Glomerular endothelial cell (primary cell): ENCODE measurements around the gene MDH1B. TPM values are rescaled to one million over a fixed set of nuclear protein-coding genes. Genes with fewer than 3 reads are reported as not detected.
A peak's percentile ranks its signal among the peaks of the same experiment; 100 is the strongest.
"Not testable (repeated sequence)": the region's sequence is repeated elsewhere in the genome, so short reads cannot be mapped to it uniquely, and the experiment has no call there.

Experiments
- DNase-seq: peaks from one replicate; pipeline ENCODE4 v3.0.0-alpha.2; 2011; ENCODE audit warnings: low read depth, low spot score; ENCODE audit errors: extremely low read depth
- total RNA-seq: library from RNA; depleted of rRNA; stranded (reverse); fragments of >200 nt; gene quantifications from 2 replicates; pipeline ENCODE4 v1.2.3, GENCODE V29; 2015

Gene MDH1B
- total RNA-seq, result 0.12 and 0.29 TPM in 2 replicates

DNA sequence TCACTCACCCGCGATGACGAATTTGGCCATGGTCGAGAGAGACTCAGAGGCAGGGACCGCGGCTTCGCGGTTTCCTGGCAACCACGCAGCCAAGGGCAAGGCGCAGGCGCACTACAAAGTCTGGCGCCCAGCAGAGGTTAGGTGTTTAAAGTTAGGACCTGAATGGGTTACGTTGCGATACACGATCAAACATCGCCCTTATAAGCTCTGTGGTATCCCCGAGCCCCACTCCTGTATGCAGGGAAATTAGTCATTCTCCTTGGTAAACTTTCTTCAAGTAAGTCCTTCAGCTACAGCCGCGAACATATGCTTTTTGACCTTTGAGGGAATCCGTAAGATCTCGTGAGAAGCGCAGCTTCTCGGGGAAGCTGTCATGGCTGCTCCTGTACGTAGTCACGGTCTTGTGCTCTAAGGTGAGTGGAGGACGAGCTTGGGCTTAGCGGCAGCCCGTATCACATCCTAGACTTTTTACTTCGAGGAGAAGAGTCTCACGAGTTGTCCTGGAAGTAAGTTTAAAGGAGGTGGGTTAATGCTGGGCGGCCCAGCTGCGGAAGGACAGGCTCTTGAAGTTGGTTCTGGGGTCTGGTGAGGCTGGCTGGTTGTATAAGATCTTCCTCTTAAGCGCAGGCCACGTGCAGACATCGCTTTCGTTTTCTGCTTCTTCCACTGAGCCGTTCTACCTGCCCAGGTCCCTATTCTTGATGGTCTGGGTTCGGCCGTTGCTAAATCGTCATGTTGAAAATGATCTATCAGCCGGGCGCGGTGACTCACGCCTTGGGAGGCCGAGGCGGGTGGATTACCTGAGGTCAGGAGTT is at the start of gene MDH1B, which contains the start of gene FASTKD2:
MDH1B (minus strand) TSS at position 87 of the 815 bp plus-strand sequence; CDS start at position 30, 57 bp downstream.
FASTKD2 (plus strand) TSS at position 365 of the 815 bp plus-strand sequence. CDS start 1,088 bp downstream, outside the sequence.
- DNase-seq, result peak; percentile 96

DNA sequence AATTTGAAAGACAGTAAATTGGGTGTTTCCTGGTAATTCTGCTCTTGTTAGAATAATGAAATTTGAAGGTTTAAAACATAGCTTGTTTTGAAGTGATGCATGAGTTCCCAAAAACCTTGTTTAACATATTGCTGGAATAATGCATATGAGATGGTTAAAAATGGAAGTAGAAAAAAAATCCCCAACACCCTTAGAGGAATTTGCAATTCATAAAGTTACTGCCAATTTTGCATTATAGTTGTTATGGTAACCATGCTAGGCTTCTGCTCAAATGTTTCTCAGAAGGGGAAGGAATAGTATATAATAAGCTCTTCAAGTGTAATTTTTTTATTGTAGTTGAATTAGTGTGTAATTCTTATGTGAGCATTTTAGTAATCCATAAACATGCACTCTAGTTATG is 49.4 kb upstream of the MDH1B start:
- DNase-seq, result no peak

DNA sequence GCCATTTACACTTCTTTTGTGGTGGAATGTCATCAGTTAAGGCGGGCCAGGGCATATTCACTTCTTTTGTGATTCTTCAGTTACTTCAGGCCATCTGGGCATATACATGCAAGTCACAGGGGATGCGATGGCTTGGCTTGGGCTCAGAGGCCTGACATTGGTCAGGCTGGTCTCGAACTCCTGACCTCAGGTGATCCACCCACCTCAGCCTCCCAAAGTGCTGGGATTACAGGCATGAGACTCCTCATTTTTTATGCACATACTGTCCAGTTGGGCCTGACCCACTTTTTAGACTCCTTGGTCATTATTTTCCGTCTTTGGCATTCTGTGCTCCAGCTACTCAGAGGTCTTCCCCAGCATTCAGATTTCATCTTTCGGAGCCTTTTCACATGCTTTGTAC is 47.3 kb upstream of the MDH1B start:
- DNase-seq, result not testable (repeated sequence)

DNA sequence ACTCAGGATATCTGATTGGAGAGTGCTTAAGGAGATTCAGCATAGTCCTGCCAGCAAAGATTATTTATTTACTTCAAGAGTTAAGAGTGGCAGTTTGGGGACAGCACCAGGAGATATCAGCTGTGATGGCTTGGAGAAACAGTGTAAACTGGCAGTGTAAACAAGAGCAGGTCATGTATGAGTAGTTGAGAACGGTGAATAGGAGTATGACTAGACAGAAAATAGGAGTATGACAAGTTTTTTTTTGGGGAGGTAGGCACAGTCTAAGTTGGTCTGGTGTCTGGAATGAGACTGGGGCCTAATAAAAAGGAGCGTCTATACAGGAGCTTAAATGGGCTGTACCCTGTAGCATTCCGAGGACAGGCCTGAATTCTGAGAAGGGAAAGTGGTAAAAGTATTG is 42.5 kb upstream of the MDH1B start:
- DNase-seq, result not testable (repeated sequence)

DNA sequence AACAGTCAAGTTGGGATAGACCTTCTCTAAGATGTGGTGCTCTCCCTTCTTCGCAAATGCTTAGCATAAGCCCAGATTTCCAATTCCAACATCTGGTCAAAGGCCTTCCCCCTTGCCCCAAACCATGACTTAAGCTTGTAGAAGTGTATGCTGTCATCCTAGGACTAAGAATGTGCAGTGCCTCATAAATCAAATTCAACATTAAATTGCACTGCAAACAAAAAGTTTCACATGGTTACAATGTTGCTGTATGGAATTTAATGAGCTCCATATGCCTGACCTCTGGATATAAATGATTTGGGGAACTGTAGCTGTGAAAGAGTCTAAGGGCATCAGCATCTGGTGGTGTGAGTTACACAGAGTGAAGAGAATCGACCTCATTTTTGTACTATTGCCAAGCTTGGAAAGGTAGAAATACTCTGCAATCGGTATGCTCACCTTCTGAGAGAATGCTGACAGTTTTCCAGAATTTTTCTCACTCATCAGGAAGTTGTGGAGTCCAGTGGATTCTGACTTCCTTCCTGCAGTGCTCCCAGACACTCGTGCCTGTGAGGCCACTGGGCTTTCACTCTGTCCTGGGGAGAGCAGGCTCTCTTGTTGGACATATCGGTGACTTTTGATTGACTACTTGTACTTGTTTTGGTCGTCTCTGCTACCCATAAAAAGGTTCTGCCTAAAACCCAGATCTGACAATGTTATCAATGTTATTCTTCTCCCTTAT is 40.9 kb upstream of the MDH1B start:
- no peak for DNase-seq

DNA sequence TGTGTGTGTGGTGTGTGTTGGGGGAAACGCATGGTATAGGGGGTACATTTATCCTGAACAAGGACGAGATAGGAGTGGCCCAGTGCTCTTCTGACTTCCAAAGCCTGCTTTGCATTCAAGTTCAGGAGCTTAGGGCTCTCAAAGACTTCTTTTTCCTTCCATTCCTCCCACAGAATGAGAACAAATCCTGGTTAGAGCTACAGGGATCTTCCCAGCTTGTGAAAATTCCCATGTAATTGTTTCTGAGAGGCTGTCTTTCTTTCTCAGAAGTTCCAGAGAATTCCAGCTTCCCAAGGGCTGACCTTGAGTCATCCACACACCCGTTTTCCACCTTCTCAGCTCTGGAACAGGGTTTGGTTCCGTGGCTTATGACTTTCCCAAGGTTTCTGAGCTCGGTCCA is 39.2 kb upstream of the MDH1B start:
- no peak for DNase-seq

DNA sequence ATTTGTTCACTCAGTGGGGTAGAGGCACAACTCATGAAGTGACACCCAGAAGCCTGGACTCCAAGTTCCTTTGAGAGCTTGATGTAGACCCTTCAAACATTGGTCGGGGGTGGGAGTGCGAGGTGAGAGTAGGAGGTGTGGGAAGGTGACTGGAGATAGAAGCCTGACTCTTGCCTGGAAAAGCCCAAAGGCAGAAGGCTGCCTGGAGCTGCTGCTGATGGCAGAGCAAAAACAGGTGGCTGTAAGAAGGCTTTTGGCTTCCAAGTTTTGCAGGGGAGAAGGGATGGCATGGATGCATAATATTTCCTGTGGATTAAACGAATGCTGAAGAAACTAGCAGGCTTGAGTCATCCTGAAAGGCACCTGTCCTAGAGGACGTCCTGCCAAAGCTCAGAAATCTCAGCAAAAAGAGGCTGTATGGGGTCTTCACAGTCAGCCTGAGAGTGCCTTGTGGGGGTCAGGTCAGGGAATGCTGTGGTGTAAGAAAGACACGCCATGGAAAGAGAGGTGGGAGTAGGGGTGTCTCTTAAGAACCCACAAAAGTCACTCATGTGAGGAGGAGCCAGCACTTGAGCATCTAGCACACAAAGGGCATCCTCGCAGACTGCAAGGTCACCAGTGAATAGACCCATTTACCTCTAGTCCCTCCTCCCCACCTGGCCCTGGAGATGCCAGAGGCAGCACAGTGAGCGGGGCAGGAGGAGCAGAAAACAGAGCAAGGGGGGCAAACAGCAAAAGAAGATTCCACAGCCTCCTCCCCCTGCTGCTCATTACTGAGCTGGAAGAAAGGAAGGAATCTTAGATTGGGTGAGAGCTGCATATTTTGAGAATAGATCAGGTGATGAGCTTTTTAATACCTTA is 37.8 kb upstream of the MDH1B start:
- DNase-seq, result no peak

DNA sequence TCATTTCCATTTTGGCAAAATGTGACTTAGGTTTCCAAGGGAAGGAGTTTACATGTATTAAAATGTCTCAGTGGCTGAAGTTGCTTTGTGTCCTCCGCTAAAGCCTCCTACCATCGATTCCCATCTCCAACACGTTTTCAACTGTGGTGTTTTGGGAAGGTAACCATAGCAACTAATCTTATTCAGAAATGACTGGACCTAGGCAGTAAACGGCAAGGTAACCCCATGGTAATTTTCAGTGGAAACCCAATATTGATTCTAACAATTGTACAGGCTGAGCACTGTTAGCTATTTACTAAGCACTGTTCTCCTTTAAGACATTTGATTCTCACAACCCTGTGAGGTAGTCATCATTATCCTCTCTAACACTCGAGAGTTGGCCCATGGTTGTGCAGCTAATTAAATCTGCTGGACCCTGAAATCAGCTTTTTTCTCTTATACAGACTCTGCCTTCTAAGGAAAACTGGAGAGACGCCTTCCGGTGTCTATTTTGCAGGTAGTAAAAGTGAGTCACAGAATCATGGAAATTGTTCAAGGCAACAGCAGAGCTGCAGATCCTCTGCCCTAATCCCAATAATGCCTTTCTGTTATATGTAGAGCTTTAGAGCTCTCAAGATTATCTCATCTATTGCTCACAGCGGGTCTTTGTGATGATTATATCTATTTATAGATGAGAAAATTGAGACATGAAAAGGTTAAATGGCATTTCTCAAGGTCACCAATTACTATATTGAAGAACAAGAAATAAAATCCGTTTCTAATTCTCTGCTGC is 36.5 kb upstream of the MDH1B start:
- no peak for DNase-seq

DNA sequence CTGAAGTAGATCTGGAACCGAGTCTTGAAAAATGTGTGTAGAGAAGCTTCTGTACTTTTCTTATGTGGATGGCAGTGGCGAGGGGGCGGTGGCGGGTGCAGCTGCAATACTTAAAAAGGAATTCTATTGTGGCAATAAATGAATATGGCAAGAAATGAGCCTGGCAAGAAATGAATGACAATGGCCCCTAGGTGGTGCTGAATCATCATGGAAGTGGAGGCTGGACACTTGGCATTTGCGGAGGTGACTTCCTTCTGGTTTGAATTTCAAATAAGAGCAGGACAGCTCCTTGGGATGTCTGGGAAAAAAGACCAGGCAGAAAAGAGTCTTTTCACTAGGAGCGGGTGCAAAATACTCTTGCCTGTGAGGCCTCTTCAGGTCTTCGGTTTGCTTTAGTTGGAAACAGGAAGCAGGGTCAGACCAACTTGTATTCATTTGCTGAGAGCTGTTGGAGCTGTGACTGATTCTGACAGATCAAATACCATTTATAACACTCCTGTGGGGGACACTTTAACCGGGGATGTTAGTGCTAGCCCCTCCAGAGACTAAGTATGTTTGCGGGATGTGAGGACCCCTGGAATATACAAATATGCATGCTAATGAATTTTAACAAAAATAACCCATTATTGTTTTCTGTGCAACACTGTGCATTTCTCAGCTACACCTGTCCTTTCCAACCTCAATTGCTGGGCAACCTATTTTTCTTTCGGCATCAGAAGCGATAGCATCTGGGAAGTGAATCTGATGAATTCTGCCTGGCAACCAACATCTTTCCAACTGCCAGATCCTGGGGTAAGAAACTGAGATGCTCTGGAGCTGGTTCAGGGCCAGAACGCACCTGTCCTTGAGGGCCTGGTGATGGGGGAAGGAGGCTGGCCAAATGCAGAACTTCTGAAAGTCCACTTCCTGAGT is 35.6 kb upstream of the MDH1B start:
- peak; percentile 44 for DNase-seq

DNA sequence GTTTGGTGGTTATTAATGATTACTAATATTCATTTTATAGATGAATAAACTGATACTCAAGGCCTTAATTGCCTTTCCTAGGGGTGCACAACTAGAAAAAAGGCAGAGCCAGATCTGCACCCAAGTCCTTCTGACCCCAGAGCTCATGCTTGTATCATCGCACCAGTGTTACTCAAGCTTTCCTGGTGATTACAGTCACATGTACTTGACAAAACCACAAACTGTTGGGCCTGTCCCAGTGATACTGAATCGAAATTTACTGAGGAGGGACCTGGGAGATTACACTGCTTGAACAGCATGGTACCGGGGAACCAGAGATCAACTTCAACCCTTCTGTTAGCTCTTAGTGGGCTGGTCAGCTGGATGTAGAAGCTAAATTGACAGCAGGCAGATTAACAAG is 34.0 kb upstream of the MDH1B start:
- no peak for DNase-seq

DNA sequence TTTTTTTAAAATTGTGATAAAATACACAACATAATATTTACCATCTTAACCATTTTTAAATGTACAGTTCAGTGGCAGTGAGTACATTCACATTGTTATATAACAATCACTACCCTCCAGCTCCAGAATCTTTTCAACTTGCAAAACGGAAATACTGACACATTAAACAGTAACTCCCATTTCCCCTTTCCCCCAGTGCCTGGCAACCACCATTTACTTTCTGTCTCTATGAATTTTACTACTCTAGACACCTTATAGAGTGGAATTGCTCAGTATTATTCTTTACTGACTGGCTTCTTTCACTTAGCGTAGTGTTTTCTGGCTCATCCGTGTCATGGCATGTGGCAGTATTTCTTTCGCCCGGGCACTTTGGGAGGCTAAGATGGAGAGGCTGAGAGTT is 32.9 kb upstream of the MDH1B start:
- peak; percentile 50 for DNase-seq

DNA sequence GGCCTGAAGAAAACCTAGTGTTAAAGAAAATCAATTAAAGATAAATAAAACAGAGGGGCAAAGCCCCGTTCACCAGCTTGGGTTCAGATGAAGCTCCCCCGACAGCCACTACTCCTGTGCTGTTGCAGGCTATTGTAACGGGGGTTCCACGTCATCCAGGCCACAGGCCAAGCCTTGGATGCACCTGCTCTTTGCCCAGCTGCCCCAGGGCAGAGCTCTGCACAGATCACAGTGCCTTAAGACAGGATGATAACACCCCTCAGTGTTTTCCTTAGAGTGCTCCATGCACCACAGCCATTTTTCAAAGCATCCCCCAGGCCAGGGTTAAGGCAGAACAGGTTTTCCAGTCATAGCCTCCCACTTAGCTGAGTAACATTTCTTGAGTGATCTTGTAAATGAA is 32.2 kb upstream of the MDH1B start:
- DNase-seq, result no peak

DNA sequence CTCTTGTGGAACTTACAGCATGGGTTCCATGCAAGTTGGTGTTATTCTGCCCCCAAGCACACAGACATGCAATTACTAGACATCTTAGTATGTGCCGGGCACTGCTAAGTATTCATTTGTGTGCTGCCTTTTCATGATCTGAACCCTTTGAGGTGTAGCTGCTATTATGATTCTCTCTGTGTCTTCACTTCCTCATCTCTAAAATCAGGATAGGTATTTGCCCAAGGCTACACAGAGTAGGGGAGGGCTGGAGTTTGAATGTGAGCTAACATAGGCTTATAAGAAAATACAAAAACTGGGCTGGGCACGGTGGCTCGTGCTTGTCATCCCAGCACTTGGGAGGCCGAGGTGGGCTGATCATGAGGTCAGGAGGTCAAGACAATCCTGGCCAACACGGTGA is 27.5 kb upstream of the MDH1B start:
- no peak for DNase-seq

DNA sequence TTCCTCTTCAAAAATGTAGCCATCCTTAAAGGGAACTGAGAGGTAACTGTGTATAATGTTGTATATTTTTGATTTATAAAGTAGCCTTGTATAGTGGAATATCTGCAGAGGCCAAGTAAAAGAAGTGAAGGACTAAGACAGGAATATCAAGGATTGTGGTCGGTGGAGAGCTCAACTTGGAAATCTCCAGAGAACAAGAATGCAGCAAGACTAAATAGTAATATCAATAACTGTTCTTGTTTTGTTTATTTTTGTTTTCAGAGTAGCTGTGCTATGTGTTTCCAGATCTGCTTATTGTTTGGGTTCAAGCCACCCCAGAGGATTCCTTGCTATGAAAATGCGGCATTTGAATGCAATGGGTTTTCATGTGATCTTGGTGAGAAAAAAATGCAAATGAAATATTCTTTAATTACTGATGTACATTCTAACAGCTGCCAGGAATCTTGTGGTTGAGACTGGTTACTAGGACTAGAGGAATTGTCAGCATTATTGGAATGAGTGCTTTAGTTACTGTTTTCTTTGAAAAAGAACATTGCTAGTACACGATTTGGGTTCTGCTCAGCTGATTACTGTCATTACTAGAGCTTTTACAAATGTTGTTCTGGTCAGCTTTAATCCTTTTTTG is 25.3 kb upstream of the MDH1B start:
- no peak for DNase-seq

DNA sequence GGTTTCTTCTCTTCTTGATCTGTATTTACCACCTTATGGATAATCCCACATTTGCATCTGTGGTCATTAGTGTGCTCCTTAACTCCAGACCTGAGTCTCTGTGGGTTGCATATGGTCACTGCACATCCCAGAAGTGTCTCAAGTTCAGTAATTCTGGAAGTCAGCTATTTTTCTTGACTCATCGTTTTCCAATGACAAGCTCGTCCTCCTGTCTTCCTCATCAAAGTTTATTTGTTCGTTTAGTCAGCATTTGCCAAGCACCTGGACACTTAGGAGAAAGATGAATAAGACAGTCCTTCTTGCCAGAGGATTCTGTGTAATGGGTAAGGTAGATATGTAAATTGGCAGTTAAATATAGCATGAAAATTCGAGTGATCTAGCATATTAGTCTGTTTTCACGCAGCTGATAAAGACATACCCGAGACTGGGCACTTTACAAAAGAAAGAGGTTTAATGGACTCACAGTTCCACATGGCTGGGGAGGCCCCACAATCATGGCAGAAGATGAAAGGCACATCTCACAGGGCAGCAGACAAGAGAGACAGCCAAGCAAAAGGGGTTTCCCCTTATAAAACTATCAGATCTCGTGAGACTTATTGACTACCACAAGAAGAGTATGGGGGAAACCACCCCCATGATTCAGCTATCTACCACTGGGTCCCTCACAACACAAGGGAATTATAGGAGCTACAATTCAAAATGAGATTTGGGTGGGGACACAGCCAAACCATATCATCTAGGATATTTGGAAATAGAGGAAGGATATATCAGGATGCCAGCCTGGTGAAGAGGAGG is 19.6 kb upstream of the MDH1B start:
- no peak for DNase-seq

DNA sequence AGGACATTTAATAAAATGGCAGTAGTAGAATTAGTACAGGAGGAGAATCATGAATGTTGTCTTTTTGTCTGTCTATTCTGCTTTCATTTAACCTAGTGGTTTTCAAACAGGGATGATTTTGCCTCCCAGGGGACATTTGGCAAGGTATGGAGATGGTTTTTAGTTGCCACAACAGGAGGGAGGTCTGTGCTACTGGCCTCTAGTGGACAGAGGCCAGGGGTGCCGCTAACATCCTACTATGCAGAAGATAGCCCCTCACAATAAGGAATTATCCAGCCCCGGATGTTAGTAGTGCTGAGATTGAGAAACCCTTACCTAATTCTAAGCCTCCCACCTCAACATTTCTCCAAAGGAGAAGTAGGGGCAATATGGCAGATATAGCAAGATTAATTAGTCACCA is 18.6 kb upstream of the MDH1B start:
- DNase-seq, result no peak

DNA sequence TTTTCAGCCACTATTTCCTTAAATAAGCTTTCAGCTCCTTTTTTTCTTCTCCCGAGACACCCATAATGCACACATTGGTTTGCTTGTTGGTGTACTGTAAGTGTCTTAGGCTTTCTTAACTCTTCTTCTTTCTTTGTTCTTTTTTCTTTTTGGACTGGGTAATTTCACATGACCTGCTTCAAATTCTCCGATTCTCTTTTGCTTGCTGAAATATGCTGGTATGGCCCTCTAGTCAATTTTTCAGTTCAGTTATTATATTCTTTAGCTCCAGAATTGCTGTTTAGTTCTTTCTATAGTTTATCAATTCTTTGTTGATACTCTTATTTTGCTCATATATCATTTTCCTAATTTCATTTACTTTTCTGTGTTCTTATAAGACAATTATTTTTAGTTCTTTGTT is 15.5 kb upstream of the MDH1B start:
- no peak for DNase-seq

DNA sequence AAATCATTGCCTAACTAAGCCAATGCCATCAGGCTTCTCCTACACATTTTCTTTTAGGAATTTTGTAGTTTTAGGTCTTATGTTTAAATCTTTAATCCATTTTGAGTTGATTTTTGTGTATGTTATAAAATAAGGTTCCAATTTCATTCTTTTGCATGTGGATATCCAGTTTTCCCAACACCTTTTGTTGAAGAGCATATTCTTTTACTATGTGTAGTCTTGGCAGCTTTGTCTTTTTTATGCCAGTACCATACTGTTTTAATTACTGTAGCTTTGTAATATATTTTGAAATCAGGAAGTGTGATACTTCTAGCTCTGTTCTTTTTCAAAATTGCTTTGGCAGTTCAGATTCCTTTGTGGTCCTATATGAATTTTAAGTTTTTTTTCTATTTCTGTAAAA is 11.3 kb upstream of the MDH1B start:
- no peak for DNase-seq
